OCI-LY1 (cell line): ENCODE results near the gene ITIH2.

ENCODE experiments used
- H2AFZ ChIP-seq: fragments of 200-600 bp; sonication (generic), shearing (Covaris generic); 2 replicates; pipeline ENCODE4 v1.6.0; 2014; ENCODE audit warnings: antibody characterized with exemption, mild to moderate bottlenecking, low read length
- H3F3A ChIP-seq: fragments of 200-600 bp; sonication (generic), shearing (Covaris generic); 2 replicates; pipeline ENCODE4 v1.6.0; 2014; ENCODE audit warnings: mild to moderate bottlenecking, antibody characterized with exemption, low read length, moderate library complexity; ENCODE audit not compliant: insufficient read depth
- H3K27ac ChIP-seq: fragments of 200-600 bp; sonication (generic); 2 replicates; pipeline ENCODE4 v1.5.1; 2014; ENCODE audit warnings: low read length, mixed run types, mild to moderate bottlenecking, low read depth; ENCODE audit not compliant: poor library complexity, severe bottlenecking
- H3K27me3 ChIP-seq: fragments of 200-600 bp; sonication (generic); 2 replicates; pipeline ENCODE4 v1.6.0; 2014; ENCODE audit warnings: antibody characterized with exemption, mild to moderate bottlenecking, low read length, moderate library complexity; ENCODE audit not compliant: insufficient read depth
- H3K36me3 ChIP-seq: fragments of 200-600 bp; sonication (generic); 2 replicates; pipeline ENCODE4 v1.6.1; 2014; ENCODE audit warnings: mild to moderate bottlenecking, antibody characterized with exemption, low read length, moderate library complexity, mixed read lengths; ENCODE audit not compliant: insufficient read depth
- H3K4me1 ChIP-seq: fragments of 200-600 bp; sonication (generic); 2 replicates; pipeline ENCODE4 v1.5.1; 2014; ENCODE audit warnings: mild to moderate bottlenecking, low read length, moderate library complexity; ENCODE audit not compliant: insufficient read depth, severe bottlenecking
- H3K4me2 ChIP-seq: fragments of 200-600 bp; sonication (generic), shearing (Covaris generic); 2 replicates; pipeline ENCODE4 v1.6.1; 2014; ENCODE audit warnings: low read length
- H3K4me3 ChIP-seq: fragments of 200-600 bp; sonication (generic); 2 replicates; pipeline ENCODE4 v1.5.1; 2014; ENCODE audit warnings: low read length, low read depth, mild to moderate bottlenecking, mixed read lengths; ENCODE audit not compliant: poor library complexity, severe bottlenecking
- H3K79me2 ChIP-seq: fragments of 200-600 bp; shearing (Covaris generic); 2 replicates; pipeline ENCODE4 v1.6.1; 2016; ENCODE audit warnings: mixed run types, low read length, mixed read lengths; ENCODE audit not compliant: insufficient read depth
- H3K9ac ChIP-seq: fragments of 200-600 bp; sonication (generic), shearing (Covaris generic); 2 replicates; pipeline ENCODE4 v1.6.1; 2014; ENCODE audit warnings: mild to moderate bottlenecking, low read length, mixed read lengths
- H3K9me2 ChIP-seq: fragments of 200-600 bp; sonication (generic), shearing (Covaris generic); 2 replicates; pipeline ENCODE4 v1.6.1; 2014; ENCODE audit warnings: low read depth, mild to moderate bottlenecking, low read length, mixed read lengths
- H3K9me3 ChIP-seq: fragments of 200-600 bp; shearing (Covaris generic); 2 replicates; pipeline ENCODE4 v1.6.1; 2014; ENCODE audit warnings: low read length, mixed read lengths
- H4K20me1 ChIP-seq: fragments of 200-600 bp; sonication (generic), shearing (Covaris generic); 2 replicates; pipeline ENCODE4 v1.6.0; 2016; ENCODE audit warnings: mild to moderate bottlenecking, low read length; ENCODE audit not compliant: insufficient read depth
- EZH2 ChIP-seq: fragments of 200-600 bp; sonication (generic), shearing (Covaris generic); IDR thresholded peaks from 2 replicates; pipeline ENCODE4 v1.8.0; 2017; ENCODE audit warnings: borderline replicate concordance, mixed run types, mild to moderate bottlenecking, antibody characterized with exemption, low read length, moderate library complexity, mixed read lengths
- TF ChIP-seq, protein P1 (sequence below): fragments of 200-600 bp; sonication (generic), shearing (Covaris generic); IDR thresholded peaks from 2 replicates; pipeline ENCODE4 v1.5.1; 2017; ENCODE audit warnings: mild to moderate bottlenecking, antibody characterized with exemption, low read length, moderate library complexity, mixed read lengths

The ITIH2 gene

DNA sequence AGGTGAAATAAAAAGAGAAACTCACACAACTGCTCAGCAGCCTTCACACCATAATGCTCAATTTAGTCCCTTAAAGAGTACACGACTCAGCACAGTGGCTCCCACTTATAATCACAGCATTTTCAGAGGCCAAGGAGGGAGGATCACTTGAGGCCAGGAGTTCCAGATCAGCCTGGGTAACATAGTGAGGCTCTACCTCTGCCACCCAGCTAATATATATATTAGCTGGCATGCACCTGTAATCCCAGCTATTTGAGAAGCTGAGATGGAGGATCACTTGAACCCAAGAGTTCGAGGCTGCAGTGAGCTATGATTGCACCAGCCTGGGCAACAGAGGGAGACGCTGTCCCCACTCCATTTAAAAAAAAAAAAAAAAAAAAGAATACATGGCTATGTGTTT, 2.2 kb downstream of the ITIH2 start:
- Histone ChIP-seq H3F3A (no peaks in the 10 kb centered on the region), H3K9me3 (no peaks in the 10 kb centered on the region), H3K4me2 (no peak overlapping the region), H3K4me3 (no peak overlapping the region), H3K27me3 (no peaks in the 10 kb centered on the region), H3K4me1 (no peaks in the 10 kb centered on the region), H3K27ac (no peak overlapping the region), H3K79me2 (no peaks in the 10 kb centered on the region), H3K9ac (no peak overlapping the region), H3K9me2 (no peaks in the 10 kb centered on the region), H2AFZ (no peak overlapping the region), H3K36me3 (no peaks in the 10 kb centered on the region), H4K20me1 (no peaks in the 10 kb centered on the region)
- TF ChIP-seq, protein P1, sequence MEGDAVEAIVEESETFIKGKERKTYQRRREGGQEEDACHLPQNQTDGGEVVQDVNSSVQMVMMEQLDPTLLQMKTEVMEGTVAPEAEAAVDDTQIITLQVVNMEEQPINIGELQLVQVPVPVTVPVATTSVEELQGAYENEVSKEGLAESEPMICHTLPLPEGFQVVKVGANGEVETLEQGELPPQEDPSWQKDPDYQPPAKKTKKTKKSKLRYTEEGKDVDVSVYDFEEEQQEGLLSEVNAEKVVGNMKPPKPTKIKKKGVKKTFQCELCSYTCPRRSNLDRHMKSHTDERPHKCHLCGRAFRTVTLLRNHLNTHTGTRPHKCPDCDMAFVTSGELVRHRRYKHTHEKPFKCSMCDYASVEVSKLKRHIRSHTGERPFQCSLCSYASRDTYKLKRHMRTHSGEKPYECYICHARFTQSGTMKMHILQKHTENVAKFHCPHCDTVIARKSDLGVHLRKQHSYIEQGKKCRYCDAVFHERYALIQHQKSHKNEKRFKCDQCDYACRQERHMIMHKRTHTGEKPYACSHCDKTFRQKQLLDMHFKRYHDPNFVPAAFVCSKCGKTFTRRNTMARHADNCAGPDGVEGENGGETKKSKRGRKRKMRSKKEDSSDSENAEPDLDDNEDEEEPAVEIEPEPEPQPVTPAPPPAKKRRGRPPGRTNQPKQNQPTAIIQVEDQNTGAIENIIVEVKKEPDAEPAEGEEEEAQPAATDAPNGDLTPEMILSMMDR: no peak
- TF ChIP-seq EZH2: no peak

DNA sequence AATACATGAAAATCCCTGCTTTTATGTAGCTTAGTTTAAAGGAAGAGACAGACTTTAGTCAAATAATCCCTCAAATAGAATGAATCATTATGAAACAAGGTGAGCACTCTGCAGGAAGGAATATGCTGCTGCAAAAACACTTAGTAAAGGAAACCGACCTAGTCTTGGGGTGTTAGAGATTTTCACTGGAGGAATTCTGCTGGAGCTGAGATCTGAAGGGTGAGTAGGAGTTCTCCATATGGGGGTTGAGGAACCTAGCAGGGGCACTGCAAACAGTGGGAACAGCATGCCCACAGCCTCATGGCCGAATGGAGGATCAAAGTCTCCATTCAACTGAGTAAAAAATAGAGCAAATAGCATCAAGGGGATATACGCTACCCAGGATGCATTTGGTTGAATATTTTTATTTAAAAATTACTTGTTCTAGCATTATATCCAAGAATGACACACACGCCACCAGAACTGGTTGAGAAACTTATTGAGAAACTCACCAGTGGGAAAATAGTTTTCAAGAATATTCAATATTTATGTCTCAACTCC, 3.5 kb downstream of the ITIH2 start:
- H3K27ac ChIP-seq: no peak overlapping the region
- no peak overlapping the region for H3K4me2 ChIP-seq
- H3K27me3 ChIP-seq: no peaks in the 10 kb centered on the region
- no peaks in the 10 kb centered on the region for H3K9me3 ChIP-seq
- no peaks in the 10 kb centered on the region for H3K79me2 ChIP-seq
- H3K9me2 ChIP-seq: no peaks in the 10 kb centered on the region
- no peaks in the 10 kb centered on the region for H4K20me1 ChIP-seq
- no peak overlapping the region for H2AFZ ChIP-seq
- H3K9ac ChIP-seq: no peak overlapping the region
- TF ChIP-seq, protein P1: no peak
- TF ChIP-seq EZH2: no peak
- H3K4me3 ChIP-seq: no peak overlapping the region
- no peaks in the 10 kb centered on the region for H3K36me3 ChIP-seq
- no peaks in the 10 kb centered on the region for H3K4me1 ChIP-seq
- H3F3A ChIP-seq: no peaks in the 10 kb centered on the region

DNA sequence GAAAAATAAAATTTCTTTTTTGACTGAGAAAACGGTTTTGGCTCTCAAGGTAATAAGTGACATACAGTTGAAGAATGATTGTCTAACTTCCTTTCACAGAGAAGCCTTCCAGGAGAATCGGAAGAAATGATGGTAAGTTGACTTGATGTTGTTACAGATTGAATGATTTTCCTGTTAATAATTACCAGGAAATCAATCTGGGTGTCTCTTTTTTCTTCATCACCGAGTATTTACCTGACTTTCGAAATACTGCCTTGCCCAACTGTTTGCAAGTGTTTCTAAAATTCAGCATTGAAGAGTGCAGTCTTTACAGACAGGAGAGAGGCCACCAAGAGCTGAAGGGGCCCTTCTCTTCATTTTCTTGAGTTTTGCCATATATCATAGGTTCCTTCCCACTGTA, 4.0 kb downstream of the ITIH2 start:
- Histone ChIP-seq H3K4me2 (no peak overlapping the region), H3K36me3 (no peaks in the 10 kb centered on the region), H2AFZ (no peak overlapping the region), H3K4me1 (no peaks in the 10 kb centered on the region), H3K79me2 (no peaks in the 10 kb centered on the region), H3K4me3 (no peak overlapping the region), H3K9me3 (no peaks in the 10 kb centered on the region), H3K27me3 (no peaks in the 10 kb centered on the region), H3K27ac (no peak overlapping the region), H3F3A (no peaks in the 10 kb centered on the region), H4K20me1 (no peaks in the 10 kb centered on the region), H3K9ac (no peak overlapping the region), H3K9me2 (no peaks in the 10 kb centered on the region)
- TF ChIP-seq, protein P1: no peak
- no peak for TF ChIP-seq EZH2
